ENCODE results near the gene GNAQ. TPM values are rescaled to one million over a fixed set of nuclear protein-coding genes. Genes with fewer than 3 reads are reported as not detected.

The GNAQ gene
- total RNA-seq, 2 donors from 2014 or later = 46.0 to 58.8 TPM

DNA sequence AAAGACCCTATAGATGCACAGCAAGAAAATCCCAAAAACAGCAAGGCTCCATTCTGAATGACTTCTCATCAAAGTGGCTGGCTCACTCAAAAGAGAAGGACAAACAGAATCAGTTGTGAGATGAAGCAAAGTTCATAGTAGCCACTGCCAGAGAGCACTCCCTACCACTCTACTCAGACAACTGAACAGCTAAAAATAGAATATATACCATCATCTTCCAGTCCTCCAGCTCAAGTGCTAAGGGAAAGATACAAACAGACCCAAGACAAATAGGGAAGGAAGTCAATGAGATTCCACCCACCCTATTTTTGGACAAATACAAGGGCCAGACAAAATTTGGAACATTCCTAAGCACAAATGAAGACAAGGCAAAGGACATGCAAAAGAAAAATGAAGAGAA, 20.6 kb downstream of the GNAQ start:
- DNase-seq (ENCODE audit: low spot score) = no peak
- H3K4me1 ChIP-seq (ENCODE audit: control insufficient read depth in 1 of 2, low read depth in 2 of 2) = peaks cover 40 to 62% of the 10 kb centered on the region in 2 donors
- no peaks in the 10 kb centered on the region for H3K9me3 ChIP-seq
- H3K36me3 ChIP-seq = no peaks in the 10 kb centered on the region
- H3K27me3 ChIP-seq (replicated peaks; ENCODE audit: insufficient read depth) = no peaks in the 10 kb centered on the region
- H3K27ac ChIP-seq = peak overlapping the region; percentile 2 to 48
- TF ChIP-seq, protein P1, sequence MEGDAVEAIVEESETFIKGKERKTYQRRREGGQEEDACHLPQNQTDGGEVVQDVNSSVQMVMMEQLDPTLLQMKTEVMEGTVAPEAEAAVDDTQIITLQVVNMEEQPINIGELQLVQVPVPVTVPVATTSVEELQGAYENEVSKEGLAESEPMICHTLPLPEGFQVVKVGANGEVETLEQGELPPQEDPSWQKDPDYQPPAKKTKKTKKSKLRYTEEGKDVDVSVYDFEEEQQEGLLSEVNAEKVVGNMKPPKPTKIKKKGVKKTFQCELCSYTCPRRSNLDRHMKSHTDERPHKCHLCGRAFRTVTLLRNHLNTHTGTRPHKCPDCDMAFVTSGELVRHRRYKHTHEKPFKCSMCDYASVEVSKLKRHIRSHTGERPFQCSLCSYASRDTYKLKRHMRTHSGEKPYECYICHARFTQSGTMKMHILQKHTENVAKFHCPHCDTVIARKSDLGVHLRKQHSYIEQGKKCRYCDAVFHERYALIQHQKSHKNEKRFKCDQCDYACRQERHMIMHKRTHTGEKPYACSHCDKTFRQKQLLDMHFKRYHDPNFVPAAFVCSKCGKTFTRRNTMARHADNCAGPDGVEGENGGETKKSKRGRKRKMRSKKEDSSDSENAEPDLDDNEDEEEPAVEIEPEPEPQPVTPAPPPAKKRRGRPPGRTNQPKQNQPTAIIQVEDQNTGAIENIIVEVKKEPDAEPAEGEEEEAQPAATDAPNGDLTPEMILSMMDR (IDR thresholded peaks at IDR 0.05) = no peak
- H3K4me3 ChIP-seq = no peak overlapping the region
- ATAC-seq (ENCODE audit: insufficient number of reproducible peaks, low FRiP score, low read depth) = no peak

DNA sequence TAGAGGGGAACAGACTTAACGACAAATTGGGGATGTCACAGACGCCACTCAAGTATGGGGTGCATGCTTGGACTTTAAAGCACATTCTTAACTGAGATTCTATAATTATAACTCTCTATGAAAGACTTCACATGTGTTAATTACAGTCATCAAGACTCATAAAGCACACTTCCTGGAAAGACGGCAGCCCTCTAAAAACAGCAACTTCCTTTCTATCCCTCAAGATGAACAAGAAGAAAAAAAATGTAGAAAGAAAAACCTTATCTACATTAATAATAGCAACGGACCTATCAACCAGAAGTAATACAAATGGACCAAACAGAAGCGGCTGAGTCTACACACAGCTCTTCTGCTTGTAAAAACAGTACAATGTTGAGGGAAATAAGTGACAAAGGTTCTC, 21.2 kb downstream of the GNAQ start:
- H3K9me3 ChIP-seq = no peaks in the 10 kb centered on the region
- DNase-seq (ENCODE audit: low spot score) (no peak), ATAC-seq (ENCODE audit: insufficient number of reproducible peaks, low FRiP score, low read depth) (no peak)
- TF ChIP-seq, protein P1 (IDR thresholded peaks at IDR 0.05) = no peak
- H3K4me3 ChIP-seq = peak overlapping the region; percentile 3
- peak overlapping the region; percentile 2 to 48 for H3K27ac ChIP-seq
- H3K27me3 ChIP-seq (replicated peaks; ENCODE audit: insufficient read depth) = no peaks in the 10 kb centered on the region
- H3K36me3 ChIP-seq = no peaks in the 10 kb centered on the region
- peaks cover 40 to 64% of the 10 kb centered on the region in 2 donors for H3K4me1 ChIP-seq (ENCODE audit: control insufficient read depth in 1 of 2, low read depth in 2 of 2)

DNA sequence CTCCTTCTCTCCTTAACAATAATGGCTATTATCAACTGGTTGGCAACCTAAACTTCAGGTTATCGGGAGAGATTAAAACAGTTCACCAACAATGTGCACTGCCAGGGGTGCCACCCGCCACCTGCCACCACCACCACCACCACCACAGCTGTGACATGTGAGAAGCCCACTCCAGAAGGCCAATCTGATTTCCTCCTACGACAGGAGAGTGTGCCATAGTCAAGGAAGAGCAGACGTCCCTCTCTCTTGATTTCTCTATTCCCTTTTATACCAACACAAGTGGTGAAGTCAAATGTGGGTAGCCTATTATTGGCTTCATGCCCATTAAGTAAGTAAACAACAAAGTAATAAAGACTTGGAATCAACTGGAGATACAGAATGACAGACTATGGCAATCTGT, 22.4 kb downstream of the GNAQ start:
- Histone ChIP-seq H3K36me3 (no peaks in the 10 kb centered on the region), H3K27me3 (replicated peaks; ENCODE audit: insufficient read depth) (no peaks in the 10 kb centered on the region), H3K4me3 (no peak overlapping the region), H3K9me3 (no peaks in the 10 kb centered on the region), H3K27ac (no peak overlapping the region), H3K4me1 (ENCODE audit: control insufficient read depth in 1 of 2, low read depth in 2 of 2) (peaks cover 35 to 59% of the 10 kb centered on the region in 2 donors)
- ATAC-seq (ENCODE audit: insufficient number of reproducible peaks, low FRiP score, low read depth) = no peak
- TF ChIP-seq, protein P1 (IDR thresholded peaks at IDR 0.05) = no peak
- DNase-seq (ENCODE audit: low spot score) = no peak

DNA sequence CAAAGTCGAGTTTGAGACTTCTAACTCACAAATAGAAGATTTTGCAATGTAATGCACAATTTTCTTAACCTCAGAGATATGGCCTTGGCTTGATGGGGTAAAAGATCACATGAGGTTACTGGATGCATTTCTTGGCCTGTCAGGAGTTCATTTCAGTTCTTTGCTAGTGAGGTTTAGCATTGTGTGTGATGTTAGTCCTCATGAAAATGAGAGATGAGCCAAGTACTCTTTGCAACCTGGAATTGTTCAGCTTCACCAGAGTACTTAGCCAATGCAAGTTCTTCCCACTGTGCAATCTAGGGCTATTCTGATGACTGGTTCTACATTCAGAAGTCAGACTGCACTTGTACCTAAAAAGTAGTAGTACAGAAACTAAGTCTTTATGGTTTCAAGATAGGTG, 24.9 kb downstream of the GNAQ start:
- TF ChIP-seq, protein P1 (IDR thresholded peaks at IDR 0.05) = no peak
- ATAC-seq (ENCODE audit: insufficient number of reproducible peaks, low FRiP score, low read depth) (no peak), DNase-seq (ENCODE audit: low spot score) (no peak)
- H3K36me3 ChIP-seq = no peaks in the 10 kb centered on the region
- H3K27ac ChIP-seq = no peak overlapping the region
- H3K4me1 ChIP-seq (ENCODE audit: control insufficient read depth in 1 of 2, low read depth in 2 of 2) = peaks cover 39 to 53% of the 10 kb centered on the region in 2 donors
- no peaks in the 10 kb centered on the region for H3K9me3 ChIP-seq
- no peak overlapping the region for H3K4me3 ChIP-seq
- H3K27me3 ChIP-seq (replicated peaks; ENCODE audit: insufficient read depth) = no peaks in the 10 kb centered on the region

DNA sequence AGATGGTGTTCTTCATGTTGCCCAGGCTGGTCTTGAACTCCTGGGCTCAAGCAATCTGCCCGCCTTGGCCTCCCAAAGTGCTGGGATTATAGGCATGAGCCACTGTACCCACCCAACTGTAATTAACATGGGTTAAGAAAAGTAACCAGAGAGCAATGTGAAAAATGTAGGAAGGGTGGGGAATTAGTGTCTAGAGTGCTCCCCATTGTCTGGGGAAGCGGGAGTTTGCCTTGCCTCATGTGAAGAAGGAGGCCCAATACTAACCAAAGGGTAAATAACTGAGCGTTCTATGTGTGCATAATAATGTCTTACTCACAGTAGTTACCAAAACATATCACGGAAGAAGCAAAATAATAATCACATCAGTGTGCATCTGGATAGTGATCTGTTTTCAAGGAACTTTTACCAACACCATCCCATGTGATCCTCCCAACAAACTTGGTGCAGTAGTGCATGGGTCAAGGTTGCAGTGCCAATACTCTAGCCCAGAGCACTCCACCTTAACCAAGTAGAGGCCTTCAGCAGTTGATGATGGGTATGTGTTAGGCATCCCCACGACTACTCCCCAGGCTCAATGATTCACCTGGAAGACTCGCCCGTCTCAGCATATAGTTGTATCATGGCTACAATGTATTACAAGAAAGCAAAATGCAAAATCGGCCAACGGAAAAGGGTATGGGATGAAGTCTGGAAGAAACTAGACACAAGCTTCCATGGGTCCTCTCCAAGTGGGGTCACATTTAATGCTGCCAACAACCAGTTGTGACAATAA, 26.2 kb downstream of the GNAQ start:
- Histone ChIP-seq H3K27me3 (replicated peaks; ENCODE audit: insufficient read depth) (no peaks in the 10 kb centered on the region), H3K4me1 (ENCODE audit: control insufficient read depth in 1 of 2, low read depth in 2 of 2) (peaks cover 30 to 53% of the 10 kb centered on the region in 2 donors), H3K9me3 (no peaks in the 10 kb centered on the region), H3K36me3 (no peaks in the 10 kb centered on the region), H3K4me3 (no peak overlapping the region), H3K27ac (no peak overlapping the region)
- ATAC-seq (ENCODE audit: insufficient number of reproducible peaks, low FRiP score, low read depth) (no peak), DNase-seq (ENCODE audit: low spot score) (no peak)
- TF ChIP-seq, protein P1 (IDR thresholded peaks at IDR 0.05) = no peak
